ENCODE data around the gene IL18.

Gene IL18

GRCh38 chr11:112096194-112096593, 67.7 kb downstream of the IL18 start:
- no peak for TF ChIP-seq YY1 (IDR thresholded peaks at IDR 0.05; ENCODE audit: low read depth)
- TF ChIP-seq EP300 (IDR thresholded peaks at IDR 0.05; ENCODE audit: borderline replicate concordance) = no peak
- TF ChIP-seq ZBTB7A (IDR thresholded peaks at IDR 0.05; ENCODE audit: low read depth) = no peak
- no peak for TF ChIP-seq CREB1 (IDR thresholded peaks at IDR 0.05; ENCODE audit: low read depth)
- TF ChIP-seq USF1 (IDR thresholded peaks at IDR 0.05) = no peak
- no peak for TF ChIP-seq NFIC (IDR thresholded peaks at IDR 0.05)
- TF ChIP-seq REST (IDR thresholded peaks at IDR 0.05; ENCODE audit: low read depth) = no peak
